Aorta (tissue), 5 donors: Measurements from ENCODE around the gene PTPRK. TPM values are rescaled to one million over a fixed set of nuclear protein-coding genes. Genes with fewer than 3 reads are reported as not detected.

Source experiments
- ATAC-seq: fragments of 200-7000 bp; cut with Tn5 transposase; one replicate; pipeline ENCODE4 v1.9.1; 2022; ENCODE audit warnings: moderate library complexity; ENCODE audit not compliant: low FRiP score
- DNase-seq, 2 donors: peaks; one replicate each; pipeline ENCODE4 v3.0.0-alpha.2; 2020
- H3K27ac ChIP-seq, 2 donors: one replicate each; pipeline ENCODE4 v1.5.1; 2013; ENCODE audit warnings: low read length in 2 of 2, mild to moderate bottlenecking in 2 of 2, moderate library complexity in 2 of 2, control low read depth in 1 of 2, inconsistent platforms in 1 of 2, low read depth in 1 of 2
- H3K27me3 ChIP-seq, 2 donors: one replicate each; pipeline ENCODE4 v1.6.1; 2013; ENCODE audit warnings: control low read depth in 1 of 2, low read length in 1 of 2, mild to moderate bottlenecking in 1 of 2, moderate library complexity in 1 of 2; ENCODE audit not compliant: insufficient read depth in 2 of 2, control insufficient read depth in 1 of 2
- H3K36me3 ChIP-seq, 2 donors: one replicate each; pipeline ENCODE4 v1.6.1; 2013; ENCODE audit warnings: control low read depth in 1 of 2, low read length in 1 of 2, mild to moderate bottlenecking in 1 of 2; ENCODE audit not compliant: insufficient read depth in 2 of 2, control insufficient read depth in 1 of 2
- H3K4me1 ChIP-seq, 2 donors: one replicate each; pipeline ENCODE4 v1.6.1; 2013; ENCODE audit warnings: low read length in 2 of 2, control low read depth in 1 of 2, mild to moderate bottlenecking in 1 of 2, moderate library complexity in 1 of 2; ENCODE audit not compliant: insufficient read depth in 2 of 2, control insufficient read depth in 1 of 2
- H3K4me3 ChIP-seq, 2 donors: one replicate each; pipeline ENCODE4 v1.5.1; 2013; ENCODE audit warnings: low read length in 2 of 2, control low read depth in 1 of 2, mild to moderate bottlenecking in 1 of 2
- H3K9me3 ChIP-seq: one replicate; pipeline ENCODE4 v1.6.1; 2013; ENCODE audit warnings: mild to moderate bottlenecking, low read length; ENCODE audit not compliant: control insufficient read depth
- WGBS, 2 donors: extraction: QIAGEN DNeasy Blood & Tissue Kit; methylation state at CpG; one replicate each; pipeline ENCODE4 v1.1.7; 2013; 5-methylcytosine and 5-hydroxymethylcytosine counted together
- intact Hi-C, 2 donors: fragments of 100-400 bp; cut with DNase I; formaldehyde crosslinking; loops; one replicate each; pipeline versions ENCODE4 v1.14.2 to v1.15.0; 2022
- polyA plus RNA-seq, 2 donors: library from polyadenylated mRNA; stranded (reverse); fragments of 200-250 nt; gene quantifications; one replicate each; pipeline ENCODE4 v1.2.3, GENCODE V29; 2013
- total RNA-seq, 2 donors: library from RNA; stranded (reverse); fragmentation: NEBNext Ultra II Directional; extraction: Animal tissue kit (Norgen Biotek cat#: 25700); gene quantifications; one replicate each; pipeline ENCODE4 v1.2.1, GENCODE V29; 2021
- donor health status: healthy with polysubstance abuse.
- donor health status: Bipolar disorder and iron deficiency.
- donor health status: DM: no; HTN: no; CAD: no.
- donor health status: DM: no; HTN: no; CAD: no.
- donor health status: DM: yes; HTN: yes; CAD: no.

Gene PTPRK
- total and polyA plus RNA-seq, 4 donors: 3.9 to 50.6 (median 24.9) TPM

- intact Hi-C loops: no loop called here
- WGBS, 2 donors: 66 to 70% methylated on average over 6 of the region's 6 CpGs
- no peak for DNase-seq
- ATAC-seq: no peak
- no peaks in the 10 kb centered on the region for H3K27me3 ChIP-seq
- H3K36me3 ChIP-seq: no peaks in the 10 kb centered on the region
- no peak overlapping the region for H3K4me3 ChIP-seq
- H3K4me1 ChIP-seq: peaks cover 0 to 2% of the 10 kb centered on the region in 2 donors
- H3K9me3 ChIP-seq: no peaks in the 10 kb centered on the region
- no peak overlapping the region for H3K27ac ChIP-seq
These were observed 169.8 kb downstream of the PTPRK start for GRCh38 chr6:128350416-128351254.

DNA sequence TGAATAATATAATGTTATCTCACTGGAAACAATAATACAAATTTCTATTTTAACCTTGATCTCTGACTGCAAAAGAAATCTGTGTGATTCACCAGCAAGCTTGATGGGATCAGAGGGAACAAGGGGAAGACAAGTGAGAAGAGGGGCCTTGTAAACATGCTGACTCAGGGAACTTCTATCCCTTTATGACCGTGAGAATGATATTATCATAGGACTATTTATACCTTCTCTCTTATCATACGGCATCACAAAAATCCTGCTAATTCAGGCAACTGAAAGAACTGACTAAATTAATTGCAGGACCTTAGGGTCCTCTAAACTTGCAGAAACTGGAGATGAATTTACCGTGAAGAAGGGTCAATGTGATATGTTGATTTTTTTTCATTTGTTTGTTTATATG lies 173.3 kb downstream of the PTPRK start:
- DNase-seq: no peak
- intact Hi-C loops: no loop called here
- Histone ChIP-seq H3K27me3 (no peaks in the 10 kb centered on the region), H3K4me1 (peaks cover 0 to 2% of the 10 kb centered on the region in 2 donors), H3K4me3 (no peak overlapping the region), H3K27ac (no peak overlapping the region), H3K36me3 (no peaks in the 10 kb centered on the region), H3K9me3 (no peaks in the 10 kb centered on the region)
- ATAC-seq: no peak
- 69 to 88% methylated on average over 3 of the region's 3 CpGs for WGBS, 2 donors

DNA sequence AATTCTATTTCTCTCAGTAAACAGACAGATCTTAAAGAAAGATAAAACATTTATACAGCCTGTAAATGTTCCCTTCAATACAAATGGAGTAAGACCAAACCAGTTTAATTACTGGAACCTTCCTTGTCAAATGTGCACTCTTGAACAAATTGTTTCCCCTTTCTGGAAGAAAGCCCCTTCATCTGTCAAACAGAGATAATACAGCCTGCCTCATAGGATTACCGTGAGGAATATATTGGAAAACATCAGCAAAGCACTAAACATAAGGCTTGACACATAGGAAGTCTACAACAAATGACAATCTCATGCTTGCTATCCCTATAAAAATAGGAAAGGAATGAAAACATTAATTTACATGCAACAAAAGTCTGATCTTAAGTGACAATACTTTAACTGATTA lies 173.8 kb downstream of the PTPRK start:
- no peaks in the 10 kb centered on the region for H3K36me3 ChIP-seq
- no peak overlapping the region for H3K4me3 ChIP-seq
- intact Hi-C loops: no loop called here
- H3K27me3 ChIP-seq: no peaks in the 10 kb centered on the region
- no peaks in the 10 kb centered on the region for H3K9me3 ChIP-seq
- DNase-seq (no peak), ATAC-seq (no peak)
- WGBS, 2 donors: 96 to 100% methylated on average over 1 of the region's 1 CpG
- peaks cover 0 to 2% of the 10 kb centered on the region in 2 donors for H3K4me1 ChIP-seq
- H3K27ac ChIP-seq: no peak overlapping the region

- DNase-seq (no peak), ATAC-seq (no peak)
- Histone ChIP-seq H3K27ac (no peak overlapping the region), H3K4me3 (no peak overlapping the region), H3K27me3 (no peaks in the 10 kb centered on the region), H3K4me1 (no peaks in the 10 kb centered on the region), H3K9me3 (no peaks in the 10 kb centered on the region), H3K36me3 (no peaks in the 10 kb centered on the region)
- intact Hi-C loops: no loop called here
- 95 to 96% methylated on average over 4 of the region's 4 CpGs for WGBS, 2 donors
These were observed 175.1 kb downstream of the PTPRK start for GRCh38 chr6:128345278-128345677.

- intact Hi-C loops: no loop called here
- no peaks in the 10 kb centered on the region for H3K36me3 ChIP-seq
- WGBS, 2 donors: 84 to 86% methylated on average over 3 of the region's 3 CpGs
- no peak overlapping the region for H3K4me3 ChIP-seq
- H3K4me1 ChIP-seq: peaks cover 0 to 5% of the 10 kb centered on the region in 2 donors
- no peaks in the 10 kb centered on the region for H3K9me3 ChIP-seq
- no peaks in the 10 kb centered on the region for H3K27me3 ChIP-seq
- H3K27ac ChIP-seq: no peak overlapping the region
- DNase-seq: no peak
- ATAC-seq: no peak
These were observed 176.7 kb downstream of the PTPRK start for GRCh38 chr6:128343706-128344105.

- Histone ChIP-seq H3K9me3 (no peaks in the 10 kb centered on the region), H3K4me1 (peaks cover 1 to 5% of the 10 kb centered on the region in 2 donors), H3K4me3 (no peak overlapping the region), H3K36me3 (no peaks in the 10 kb centered on the region), H3K27me3 (no peaks in the 10 kb centered on the region), H3K27ac (no peak overlapping the region)
- intact Hi-C loops: no loop called here
- DNase-seq: no peak
- WGBS, 2 donors: 72 to 90% methylated on average over 1 of the region's 1 CpG
- no peak for ATAC-seq
These were observed 180.6 kb downstream of the PTPRK start for GRCh38 chr6:128339635-128340450.

DNA sequence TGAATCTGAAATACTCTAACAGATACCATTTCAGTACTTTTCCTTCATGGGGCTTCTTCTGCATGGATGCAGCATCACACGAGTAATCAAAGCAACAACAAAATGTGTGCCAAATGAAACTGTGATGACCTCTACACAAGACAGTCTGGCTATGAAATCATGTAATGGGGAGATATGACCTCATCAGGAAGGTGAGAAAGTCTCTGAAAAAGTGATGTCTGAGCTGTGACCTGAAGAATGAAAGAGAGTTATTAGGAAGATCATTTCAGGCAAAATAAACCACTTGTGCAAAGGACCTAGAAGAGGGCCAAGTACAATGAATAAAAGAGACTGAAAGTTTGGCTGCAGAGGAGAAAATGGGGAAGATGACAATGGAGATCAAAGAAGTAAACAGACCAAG lies 182.8 kb downstream of the PTPRK start:
- 68 to 73% methylated on average over 1 of the region's 1 CpG for WGBS, 2 donors
- DNase-seq (no peak), ATAC-seq (no peak)
- Histone ChIP-seq H3K4me1 (peaks cover 1 to 5% of the 10 kb centered on the region in 2 donors), H3K27ac (no peak overlapping the region), H3K4me3 (no peak overlapping the region), H3K27me3 (no peaks in the 10 kb centered on the region), H3K9me3 (no peaks in the 10 kb centered on the region), H3K36me3 (no peaks in the 10 kb centered on the region)
- intact Hi-C loops: no loop called here

GRCh38 chr6:128336436-128337095 lies 183.8 kb downstream of the PTPRK start:
- Histone ChIP-seq H3K27ac (no peak overlapping the region), H3K4me3 (no peak overlapping the region), H3K36me3 (no peaks in the 10 kb centered on the region), H3K27me3 (no peaks in the 10 kb centered on the region), H3K9me3 (no peaks in the 10 kb centered on the region), H3K4me1 (peaks cover 1 to 5% of the 10 kb centered on the region in 2 donors)
- DNase-seq (no peak), ATAC-seq (no peak)
- intact Hi-C loops: no loop called here
- WGBS, 2 donors: 63 to 65% methylated on average over 3 of the region's 3 CpGs
